LHCN-M2 (cell line): ENCODE measurements around the gene MYO10. TPM values are rescaled to one million over a fixed set of nuclear protein-coding genes. Genes with fewer than 3 reads are reported as not detected.
"Not testable (repeated sequence)": the region's sequence is repeated elsewhere in the genome, so short reads cannot be mapped to it uniquely, and the experiment has no call there.

Experiments
- DNase-seq: peaks from one replicate; pipeline ENCODE4 v3.0.0-alpha.2; 2012; ENCODE audit warnings: low read depth
- total RNA-seq: library from RNA; depleted of rRNA; stranded (reverse); fragments of >200 nt; gene quantifications from 2 replicates; pipeline ENCODE4 v1.2.3, GENCODE V29; 2014

The MYO10 gene
- total RNA-seq, 1 experiment from 2014 or later, result 29.8 TPM

GRCh38 chr5:16787278-16787677 is 148.8 kb downstream of the MYO10 start:
- no peak for DNase-seq

DNA sequence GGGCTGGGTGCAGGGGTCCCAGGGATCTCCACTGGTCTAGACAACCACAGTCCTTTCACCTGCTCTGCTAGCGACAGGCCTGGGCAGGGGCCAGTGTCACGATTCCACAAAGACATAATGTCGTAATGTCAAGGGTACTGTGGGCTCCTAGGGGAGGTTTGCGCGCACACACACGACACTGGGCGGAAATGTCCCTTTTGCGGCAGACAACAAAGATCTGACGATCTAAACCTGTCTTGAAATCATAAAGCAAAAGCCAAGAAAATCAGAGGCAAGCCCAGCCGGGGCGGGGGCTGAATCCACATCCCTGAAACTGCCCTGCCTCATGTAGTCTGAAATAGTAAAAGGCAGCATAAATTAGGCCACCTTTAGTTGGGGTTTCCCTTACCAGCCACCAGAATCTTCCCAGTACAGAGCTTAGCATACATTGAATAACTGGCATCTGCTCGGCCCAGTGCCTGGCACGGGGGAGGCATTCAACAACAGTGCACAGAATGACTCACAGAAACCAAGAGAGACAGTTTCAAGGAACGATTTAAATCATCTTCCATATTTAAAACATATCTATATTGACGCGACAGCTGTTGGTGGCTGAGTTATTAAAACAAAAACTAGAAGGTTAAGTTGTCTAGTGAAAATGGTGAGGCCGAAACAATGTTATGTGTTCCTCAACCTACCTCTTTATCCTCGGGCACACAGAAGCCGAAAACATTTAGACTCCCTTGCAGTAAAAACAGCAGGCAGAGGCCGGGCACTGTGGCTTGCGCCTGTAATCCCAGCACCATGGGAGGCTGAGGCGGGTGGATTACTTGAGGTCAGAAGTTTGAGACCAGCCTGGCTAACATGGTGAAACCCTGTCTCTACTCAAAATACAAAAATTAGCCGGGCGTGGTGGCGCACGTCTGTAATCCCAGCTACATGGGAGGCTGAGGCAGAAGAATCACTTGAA is 151.0 kb downstream of the MYO10 start:
- DNase-seq, result peak; percentile 85

DNA sequence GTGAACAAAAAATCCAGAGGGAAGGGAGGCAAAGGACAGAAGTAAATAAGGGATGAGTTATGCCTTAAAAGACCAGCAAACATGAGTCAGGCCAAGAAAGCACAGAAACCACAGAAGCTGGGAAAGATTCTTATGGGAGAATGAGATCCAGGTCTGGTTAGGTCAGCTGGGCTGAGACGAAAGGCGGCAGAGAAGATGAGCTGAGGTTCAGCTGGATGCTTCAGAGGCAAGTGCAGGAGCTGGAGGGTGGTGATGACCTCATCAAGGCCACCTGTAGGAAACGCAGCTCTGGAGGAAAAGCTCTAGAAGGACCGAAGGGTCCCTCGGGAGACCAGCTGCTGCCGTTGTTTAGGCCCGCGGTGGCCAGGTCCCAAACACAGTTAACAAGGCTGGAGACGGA is 152.0 kb downstream of the MYO10 start:
- peak; percentile 89 for DNase-seq

DNA sequence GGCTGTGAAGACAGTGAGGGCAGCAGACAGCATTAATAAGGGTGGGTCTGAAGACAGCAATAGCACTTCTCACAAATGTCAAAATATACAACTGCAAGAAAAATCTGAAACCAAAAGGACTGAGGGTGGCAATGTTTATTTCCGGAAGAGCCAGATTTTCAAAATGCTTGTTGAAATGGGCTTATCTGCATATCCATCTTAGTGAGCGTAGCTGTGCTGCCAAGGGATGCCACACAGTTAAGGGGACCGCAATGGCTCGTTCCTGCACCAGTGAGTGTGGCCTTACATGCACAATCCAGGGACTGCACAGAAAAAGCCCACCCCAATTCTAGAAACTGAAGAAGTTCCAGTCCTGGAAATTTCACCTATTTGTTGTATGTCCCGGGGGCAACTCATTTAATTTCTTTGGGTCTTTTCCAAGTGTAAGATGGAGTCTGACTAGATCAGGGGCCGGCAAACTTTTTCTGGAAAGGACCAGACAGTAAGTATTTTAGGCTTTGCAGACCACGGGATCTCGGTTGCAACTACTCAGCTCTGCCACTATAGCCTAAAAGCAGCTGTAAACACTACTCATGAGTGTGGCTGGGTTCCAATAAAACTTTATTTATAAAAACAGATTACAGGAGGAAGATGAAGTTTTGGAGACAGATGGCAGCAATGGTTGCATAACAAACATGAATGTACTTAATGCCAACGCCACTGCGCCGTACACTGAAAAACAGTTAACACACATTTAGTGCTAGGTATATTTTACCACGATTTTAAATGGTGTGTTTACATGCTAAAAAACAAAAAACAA is 154.1 kb downstream of the MYO10 start:
- no peak for DNase-seq

DNA sequence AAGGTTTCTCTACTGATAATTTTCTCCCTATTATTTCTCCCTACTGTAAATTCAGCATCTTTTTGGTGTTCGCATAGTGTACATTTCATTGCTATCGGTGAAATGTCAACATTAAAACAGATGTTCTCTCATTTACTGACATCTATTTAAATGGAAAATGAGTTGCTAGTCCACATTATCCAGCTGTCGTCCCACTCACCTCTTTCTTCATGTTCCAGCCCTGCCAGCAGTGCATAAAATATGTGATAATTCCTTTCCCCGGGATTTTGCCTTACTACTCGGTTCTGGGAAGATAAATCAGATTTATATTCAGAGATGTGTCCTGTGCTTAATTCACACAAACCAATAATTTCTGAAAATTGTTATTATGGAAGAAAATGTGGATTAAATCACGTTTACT is 155.8 kb downstream of the MYO10 start:
- no peak for DNase-seq

DNA sequence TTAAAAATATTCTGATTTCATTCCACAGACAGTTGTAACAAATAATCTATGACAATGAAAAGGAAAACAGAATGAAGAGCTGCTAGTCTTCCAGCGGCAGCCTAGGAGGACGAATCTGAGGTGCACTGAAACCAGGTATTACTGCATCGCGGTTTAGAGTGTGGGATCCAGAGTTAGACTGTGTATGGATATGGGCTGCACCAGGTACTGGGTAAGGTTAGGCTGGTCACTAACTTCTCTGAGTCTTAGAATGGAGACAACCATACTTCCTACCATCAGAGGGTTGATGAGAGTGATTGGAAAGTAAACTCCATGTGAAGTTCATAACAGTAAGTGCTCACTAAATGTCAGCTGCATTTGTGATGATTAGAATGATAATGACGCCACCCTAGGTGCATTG is 158.7 kb downstream of the MYO10 start:
- DNase-seq, result no peak

GRCh38 chr5:16776611-16777251 is 159.4 kb downstream of the MYO10 start:
- peak; percentile 16 for DNase-seq

GRCh38 chr5:16774806-16775205 is 161.3 kb downstream of the MYO10 start:
- peak; percentile 4 for DNase-seq

DNA sequence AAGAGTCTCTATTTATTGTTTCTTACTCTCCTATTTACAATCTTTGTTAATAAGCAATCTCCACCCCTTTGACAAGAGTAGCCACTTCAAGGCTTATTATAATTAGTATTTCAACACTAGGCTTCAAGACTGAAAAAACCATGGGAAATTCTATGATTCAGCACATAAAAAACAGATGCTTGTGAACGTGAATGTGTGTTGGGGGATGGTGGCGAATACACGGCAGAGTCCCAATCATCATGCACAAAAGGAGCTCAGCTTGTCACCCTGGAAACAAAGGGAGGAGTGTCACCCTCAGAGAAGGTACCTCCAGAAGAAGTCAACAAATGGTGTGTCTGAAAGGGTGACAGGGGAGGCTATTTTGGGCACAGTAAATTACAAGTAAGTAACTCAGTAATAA is 162.1 kb downstream of the MYO10 start:
- DNase-seq, result peak; percentile 58

- no peak for DNase-seq
Measured at GRCh38 chr5:16772556-16772955, 163.5 kb downstream of the MYO10 start.

DNA sequence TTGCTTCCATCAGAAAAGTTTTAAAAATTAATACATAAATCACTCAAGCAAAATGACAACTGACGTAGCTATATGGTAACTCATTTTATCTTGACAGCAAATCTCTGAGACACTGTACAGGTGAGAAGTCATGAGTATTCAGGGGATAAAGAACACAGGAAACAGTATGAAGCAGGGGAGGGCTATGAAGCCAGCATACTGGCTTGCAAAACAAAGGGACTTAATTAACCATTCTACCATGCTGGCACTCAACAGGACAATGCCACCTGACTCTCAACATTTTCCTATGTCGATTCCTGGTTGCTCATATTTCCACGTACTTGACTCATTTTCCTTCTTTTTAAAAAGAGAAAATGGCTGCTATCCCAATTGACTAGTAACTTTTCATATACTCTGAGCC is 167.9 kb downstream of the MYO10 start:
- no peak for DNase-seq

DNA sequence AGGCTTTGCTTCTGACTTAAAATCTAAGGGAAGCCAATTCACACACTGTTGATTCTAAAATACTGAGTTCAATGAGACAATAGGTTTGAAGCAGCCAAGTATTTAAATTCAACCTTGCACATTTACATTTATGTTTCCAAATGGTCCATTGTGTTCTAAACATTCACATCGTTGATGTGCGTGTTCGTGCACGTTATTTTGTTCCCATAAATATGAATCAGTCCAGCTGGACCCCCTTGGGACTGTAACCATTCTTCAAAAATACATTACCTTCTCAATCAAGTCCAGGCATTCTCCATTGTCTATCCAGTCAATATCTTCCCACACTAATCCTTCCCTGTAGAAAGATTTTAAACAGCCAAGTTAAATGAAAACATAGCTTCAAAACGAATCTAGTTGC is 172.9 kb downstream of the MYO10 start:
- DNase-seq, result no peak

DNA sequence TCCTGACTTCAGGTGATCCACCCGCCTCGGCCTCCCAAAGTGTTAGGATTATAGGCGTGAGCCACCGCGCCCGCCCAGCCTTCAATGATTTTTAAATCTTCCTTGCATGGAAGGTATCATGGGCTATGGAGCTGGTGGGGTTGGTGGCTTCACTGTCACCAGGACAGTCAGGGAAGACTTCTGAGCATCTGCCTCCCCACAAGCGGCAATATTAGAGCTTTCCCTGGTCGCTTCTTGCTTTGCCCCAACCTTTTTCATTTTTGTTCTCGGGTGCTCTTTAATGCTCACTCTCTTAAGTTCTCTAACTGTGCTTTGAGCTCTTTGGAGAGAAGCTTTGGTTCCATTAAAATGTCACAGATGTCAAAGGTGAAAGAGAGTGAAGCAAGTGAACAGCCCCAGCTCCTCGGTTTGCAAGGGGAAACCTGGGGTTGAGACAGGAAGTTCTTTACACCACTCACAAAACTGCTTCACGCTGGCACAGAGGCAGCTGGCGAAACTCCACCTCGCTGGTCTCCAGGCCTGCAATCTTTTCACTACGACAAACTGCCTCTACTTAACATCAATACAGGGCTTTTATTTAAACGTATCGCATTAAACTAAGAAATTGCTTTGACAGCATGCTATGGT is 176.8 kb downstream of the MYO10 start:
- no peak for DNase-seq

DNA sequence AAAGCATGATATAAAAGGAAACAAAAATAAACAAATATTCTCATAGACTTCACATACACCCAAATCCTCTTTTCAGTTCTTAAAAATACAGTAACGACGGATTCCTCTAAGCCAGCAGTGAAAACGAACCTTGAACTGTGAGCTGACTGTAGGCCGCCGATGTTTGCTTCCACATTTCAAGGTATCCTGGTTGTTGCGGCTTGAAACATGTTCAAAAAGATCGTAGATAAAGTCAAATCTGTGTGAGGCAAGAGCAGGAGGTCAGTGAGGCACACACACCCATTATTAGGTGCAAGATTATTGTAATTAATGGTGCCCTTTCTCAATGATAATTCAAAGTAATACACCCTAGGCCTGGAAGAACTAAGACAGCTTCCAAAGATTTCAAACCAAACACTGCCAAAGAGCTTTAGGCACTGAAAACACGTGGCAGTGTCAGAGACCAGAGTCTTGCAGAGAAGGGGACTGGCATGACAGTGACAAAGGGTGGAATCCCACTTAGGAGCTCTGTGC is 178.0 kb downstream of the MYO10 start:
- DNase-seq, result no peak

- DNase-seq, result not testable (repeated sequence)
Measured at GRCh38 chr5:16757577-16757976, 178.5 kb downstream of the MYO10 start.

DNA sequence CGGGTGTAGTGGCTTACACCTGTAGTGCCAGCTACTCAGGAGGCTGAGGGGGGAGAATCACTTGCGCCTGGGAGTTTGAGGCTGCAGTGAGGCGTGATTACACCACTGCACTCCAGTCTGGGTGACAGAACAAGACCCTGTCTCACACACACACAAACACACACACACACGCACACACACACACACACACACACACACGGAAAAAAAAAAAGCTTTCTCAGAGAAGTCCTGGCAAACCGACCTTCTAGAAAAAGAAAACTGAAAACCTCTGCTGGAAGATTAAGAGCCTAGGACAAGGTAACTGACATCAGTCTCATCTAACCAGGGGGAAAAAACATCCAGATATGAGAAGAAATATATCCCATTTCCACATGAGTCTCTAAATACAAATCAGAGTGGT is 178.9 kb downstream of the MYO10 start:
- DNase-seq, result no peak

DNA sequence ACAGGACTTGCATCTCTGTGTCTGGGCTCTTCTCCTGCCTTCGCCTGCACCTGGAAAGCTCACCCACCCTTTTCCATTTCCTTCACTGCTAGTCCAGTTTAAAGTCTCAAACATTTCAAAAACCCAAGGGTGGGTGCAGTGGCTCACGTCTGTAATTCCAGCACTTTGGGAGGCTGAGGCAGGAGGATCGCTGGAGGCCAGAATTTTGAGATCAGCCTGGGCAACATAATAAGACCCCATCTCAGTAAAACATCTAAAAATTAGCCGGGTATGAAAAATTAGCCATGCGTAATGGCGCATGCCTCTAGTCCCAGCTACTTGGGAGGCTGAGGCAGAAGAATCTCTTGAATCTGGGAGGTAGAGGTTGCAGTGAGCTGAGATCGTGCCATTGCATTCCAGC is 179.4 kb downstream of the MYO10 start:
- no peak for DNase-seq

GRCh38 chr5:16755641-16756040 is 180.4 kb downstream of the MYO10 start:
- DNase-seq, result no peak

DNA sequence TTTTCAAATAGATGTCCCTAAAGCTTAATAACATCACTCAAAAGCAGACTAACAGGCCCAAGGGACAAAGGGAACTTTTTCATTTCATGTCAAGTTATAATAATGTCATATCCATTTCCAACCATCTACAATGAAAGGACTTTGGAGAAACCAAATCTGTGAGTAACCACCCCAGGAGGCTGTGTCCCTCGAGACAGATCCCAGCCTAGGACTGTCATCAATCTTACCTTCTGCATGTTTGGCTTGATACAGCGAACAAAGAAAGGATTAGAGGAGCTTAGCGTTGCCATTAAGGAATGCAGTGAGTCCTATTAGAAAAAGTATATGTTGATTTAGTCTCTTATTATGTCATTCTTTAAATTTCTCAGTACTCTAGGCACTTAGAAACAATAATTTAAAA is 181.5 kb downstream of the MYO10 start:
- DNase-seq, result peak; percentile 43

- no peak for DNase-seq
Measured at GRCh38 chr5:16754086-16754485, 182.0 kb downstream of the MYO10 start.

GRCh38 chr5:16750445-16750844 is 185.6 kb downstream of the MYO10 start:
- no peak for DNase-seq
